ENCODE measurements around the gene CHID1.

The CHID1 gene

DNA sequence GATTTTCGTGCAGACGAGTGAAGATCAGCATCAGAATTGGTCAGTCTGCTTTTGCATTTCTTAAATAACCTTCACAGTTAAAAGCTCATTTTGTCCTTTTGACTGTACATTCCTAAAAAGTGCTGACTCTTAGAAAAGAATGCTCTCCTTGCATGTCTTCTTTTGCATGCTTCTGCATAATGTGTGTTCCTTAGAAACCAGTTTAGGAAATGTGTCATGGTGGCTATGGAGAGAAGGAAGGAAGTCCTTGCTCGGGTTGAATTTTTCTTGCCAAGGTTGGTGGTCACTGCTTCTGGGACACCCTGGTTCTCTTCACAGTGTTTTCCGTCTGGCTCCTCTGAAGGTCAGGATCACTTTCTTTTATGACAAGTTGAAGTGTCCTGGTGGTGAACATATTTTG lies 21.8 kb upstream of the CHID1 start:
- peaks cover 9 to 12% of the 10 kb centered on the region in 2 experiments for H3K36me3 ChIP-seq (ENCODE audit: control insufficient read depth in 1 of 2, insufficient read depth in 2 of 2, low read length in 2 of 2)
- no peak overlapping the region for H3K14ac ChIP-seq (ENCODE audit: low read length)
- H4K12ac ChIP-seq (ENCODE audit: low read depth, low read length) = no peak overlapping the region

DNA sequence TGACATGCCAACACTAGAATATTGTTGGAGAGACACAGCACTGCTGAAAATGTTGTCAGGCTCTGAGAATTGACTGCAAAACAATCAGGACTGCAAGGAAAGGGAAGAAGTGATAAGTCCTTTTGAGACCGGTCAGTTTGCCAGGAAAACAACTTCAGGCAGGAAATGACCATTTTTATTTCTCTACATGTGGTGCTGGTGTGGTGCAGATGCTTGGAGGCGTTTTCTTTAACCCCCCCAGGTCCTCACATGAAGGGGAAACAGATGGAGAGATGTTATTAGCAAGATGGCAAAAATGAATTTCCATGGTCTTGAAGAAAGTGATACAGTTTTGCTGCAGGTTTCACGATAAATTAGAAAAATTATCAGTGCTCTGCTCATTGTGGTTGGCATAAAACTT lies 20.8 kb upstream of the CHID1 start:
- WGBS (ENCODE audit: extremely low coverage, insufficient coverage, insufficient read length) = no CpG with 5 or more reads among the region's 3 CpGs

More for the DNA sequence above, 21.8 kb upstream of the CHID1 start:
- no peaks in the 10 kb centered on the region for H3K27me3 ChIP-seq (ENCODE audit: insufficient read depth, low read length)
- peak in 1 of 2 donors; percentile 49 for DNase-seq
- no peak overlapping the region for H3K23ac ChIP-seq (ENCODE audit: low read length)
- H2AFZ ChIP-seq (ENCODE audit: insufficient read depth, low read length, poor library complexity) = no peak overlapping the region
- H2BK5ac ChIP-seq (ENCODE audit: low read depth, low read length, poor library complexity) = no peak overlapping the region
- H3K4me3 ChIP-seq (ENCODE audit: low read depth, low read length) = no peak overlapping the region
- H3K9me3 ChIP-seq (ENCODE audit: insufficient read depth, low read depth, low read length) = no peaks in the 10 kb centered on the region
- H3K18ac ChIP-seq (ENCODE audit: low read length) = no peak overlapping the region
- peaks cover 25% of the 10 kb centered on the region for H3K79me2 ChIP-seq (ENCODE audit: control insufficient read depth, insufficient read depth, low read length, poor library complexity)
- no peak overlapping the region for H3K4ac ChIP-seq (ENCODE audit: low read depth, low read length)
- no peak overlapping the region for H2BK120ac ChIP-seq (ENCODE audit: insufficient read depth, low read length, poor library complexity)
- no peak overlapping the region for H2AK5ac ChIP-seq (ENCODE audit: low read length)
- H2BK12ac ChIP-seq (ENCODE audit: low read length) = no peak overlapping the region
- H4K91ac ChIP-seq (ENCODE audit: low read depth, low read length) = no peak overlapping the region
- WGBS (ENCODE audit: extremely low coverage, insufficient coverage, insufficient read length) = no CpG with 5 or more reads among the region's 4 CpGs
- no peak overlapping the region for H3K4me2 ChIP-seq (ENCODE audit: low read length)
- no peak overlapping the region for H4K8ac ChIP-seq (ENCODE audit: low read depth, low read length)
- no peak overlapping the region for H3K27ac ChIP-seq (ENCODE audit: low read depth, low read length)
- H3K79me1 ChIP-seq (ENCODE audit: low read length) = no peaks in the 10 kb centered on the region
- H3K4me1 ChIP-seq (ENCODE audit: control insufficient read depth in 1 of 2, insufficient read depth in 2 of 2, low read length in 2 of 2) = peaks cover 4 to 13% of the 10 kb centered on the region in 2 experiments
- no peak overlapping the region for H3K9ac ChIP-seq (ENCODE audit: low read length)

DNA sequence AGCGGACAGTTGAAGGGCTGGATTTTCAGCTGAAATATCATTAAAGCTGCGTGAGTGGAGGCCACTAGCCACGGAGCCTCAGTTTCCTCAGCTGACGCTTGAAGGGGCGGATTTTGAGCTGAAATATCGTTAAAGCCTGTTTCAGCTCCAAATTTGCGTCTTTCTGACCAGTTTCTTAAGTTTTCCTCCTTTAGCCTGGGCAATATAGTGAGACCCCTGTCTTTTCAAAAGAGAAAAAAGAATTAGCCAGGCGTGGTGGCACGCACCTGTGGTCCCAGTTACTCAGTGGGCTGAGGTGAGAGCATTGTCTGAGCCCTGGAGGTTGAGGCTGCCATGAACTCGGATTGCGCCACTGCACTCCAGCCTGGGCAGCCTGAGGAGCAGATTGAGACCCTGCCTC lies 18.8 kb upstream of the CHID1 start:
- peaks cover 10 to 14% of the 10 kb centered on the region in 2 experiments for H3K36me3 ChIP-seq (ENCODE audit: control insufficient read depth in 1 of 2, insufficient read depth in 2 of 2, low read length in 2 of 2)
- H2BK12ac ChIP-seq (ENCODE audit: low read length) = no peak overlapping the region
- no peak for DNase-seq
- H3K79me2 ChIP-seq (ENCODE audit: control insufficient read depth, insufficient read depth, low read length, poor library complexity) = peaks cover 25% of the 10 kb centered on the region
- no peak overlapping the region for H3K14ac ChIP-seq (ENCODE audit: low read length)
- no peak overlapping the region for H2BK5ac ChIP-seq (ENCODE audit: low read depth, low read length, poor library complexity)
- H3K4me3 ChIP-seq (ENCODE audit: low read depth, low read length) = no peak overlapping the region
- no peak overlapping the region for H4K12ac ChIP-seq (ENCODE audit: low read depth, low read length)
- peaks cover 3 to 15% of the 10 kb centered on the region in 2 experiments for H3K4me1 ChIP-seq (ENCODE audit: control insufficient read depth in 1 of 2, insufficient read depth in 2 of 2, low read length in 2 of 2)
- peaks cover 9% of the 10 kb centered on the region for H3K79me1 ChIP-seq (ENCODE audit: low read length)
- H4K8ac ChIP-seq (ENCODE audit: low read depth, low read length) = no peak overlapping the region
- H2AFZ ChIP-seq (ENCODE audit: insufficient read depth, low read length, poor library complexity) = no peak overlapping the region
- peak overlapping the region; percentile 80 for H3K4ac ChIP-seq (ENCODE audit: low read depth, low read length)
- no peak overlapping the region for H3K4me2 ChIP-seq (ENCODE audit: low read length)
- H2BK120ac ChIP-seq (ENCODE audit: insufficient read depth, low read length, poor library complexity) = no peak overlapping the region
- no peak overlapping the region for H4K91ac ChIP-seq (ENCODE audit: low read depth, low read length)
- WGBS (ENCODE audit: extremely low coverage, insufficient coverage, insufficient read length) = no CpG with 5 or more reads among the region's 11 CpGs
- H3K9me3 ChIP-seq (ENCODE audit: insufficient read depth, low read depth, low read length) = no peaks in the 10 kb centered on the region
- H3K9ac ChIP-seq (ENCODE audit: low read length) = no peak overlapping the region
- no peak overlapping the region for H3K18ac ChIP-seq (ENCODE audit: low read length)
- H2AK5ac ChIP-seq (ENCODE audit: low read length) = no peak overlapping the region
- no peaks in the 10 kb centered on the region for H3K27me3 ChIP-seq (ENCODE audit: insufficient read depth, low read length)
- H3K23ac ChIP-seq (ENCODE audit: low read length) = no peak overlapping the region
- H3K27ac ChIP-seq (ENCODE audit: low read depth, low read length) = no peak overlapping the region

More for the DNA sequence above, 20.8 kb upstream of the CHID1 start:
- Histone ChIP-seq H3K4me1 (ENCODE audit: control insufficient read depth in 1 of 2, insufficient read depth in 2 of 2, low read length in 2 of 2) (peaks cover 3 to 12% of the 10 kb centered on the region in 2 experiments), H3K18ac (ENCODE audit: low read length) (no peak overlapping the region), H3K79me2 (ENCODE audit: control insufficient read depth, insufficient read depth, low read length, poor library complexity) (peaks cover 25% of the 10 kb centered on the region), H3K27ac (ENCODE audit: low read depth, low read length) (no peak overlapping the region), H3K23ac (ENCODE audit: low read length) (no peak overlapping the region), H3K4ac (ENCODE audit: low read depth, low read length) (no peak overlapping the region), H3K36me3 (ENCODE audit: control insufficient read depth in 1 of 2, insufficient read depth in 2 of 2, low read length in 2 of 2) (peaks cover 10 to 14% of the 10 kb centered on the region in 2 experiments), H4K91ac (ENCODE audit: low read depth, low read length) (no peak overlapping the region), H2BK120ac (ENCODE audit: insufficient read depth, low read length, poor library complexity) (no peak overlapping the region), H3K9ac (ENCODE audit: low read length) (no peak overlapping the region), H2BK12ac (ENCODE audit: low read length) (no peak overlapping the region), H3K4me2 (ENCODE audit: low read length) (no peak overlapping the region), H4K12ac (ENCODE audit: low read depth, low read length) (no peak overlapping the region), H3K9me3 (ENCODE audit: insufficient read depth, low read depth, low read length) (no peaks in the 10 kb centered on the region), H2AK5ac (ENCODE audit: low read length) (no peak overlapping the region), H2BK5ac (ENCODE audit: low read depth, low read length, poor library complexity) (no peak overlapping the region), H3K4me3 (ENCODE audit: low read depth, low read length) (no peak overlapping the region), H3K27me3 (ENCODE audit: insufficient read depth, low read length) (no peaks in the 10 kb centered on the region), H4K8ac (ENCODE audit: low read depth, low read length) (no peak overlapping the region), H2AFZ (ENCODE audit: insufficient read depth, low read length, poor library complexity) (no peak overlapping the region), H3K14ac (ENCODE audit: low read length) (no peak overlapping the region), H3K79me1 (ENCODE audit: low read length) (peaks cover 1% of the 10 kb centered on the region)
- no peak for DNase-seq

DNA sequence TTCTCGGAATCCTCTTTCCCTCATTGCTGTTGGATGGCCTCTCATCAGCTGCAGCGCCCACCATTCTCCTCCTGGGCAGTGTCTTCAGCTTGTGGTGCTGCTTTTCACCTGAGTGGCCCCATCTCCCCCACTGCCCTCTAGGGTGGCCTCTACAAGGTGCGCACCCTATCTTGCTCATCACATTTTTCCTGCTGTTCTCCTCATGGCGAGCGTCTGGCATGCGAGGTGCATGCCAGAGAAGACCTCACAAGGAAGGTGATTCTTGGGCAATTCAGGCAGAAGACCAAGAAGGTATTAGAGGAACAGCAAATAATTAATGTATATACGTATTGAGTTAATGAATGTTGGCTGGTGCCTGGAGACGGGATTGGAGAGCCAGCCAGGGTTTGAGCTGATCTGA lies 18.2 kb upstream of the CHID1 start:
- no CpG with 5 or more reads among the region's 8 CpGs for WGBS (ENCODE audit: extremely low coverage, insufficient coverage, insufficient read length)
- Histone ChIP-seq H4K8ac (ENCODE audit: low read depth, low read length) (no peak overlapping the region), H3K4me2 (ENCODE audit: low read length) (no peak overlapping the region), H4K91ac (ENCODE audit: low read depth, low read length) (no peak overlapping the region), H3K18ac (ENCODE audit: low read length) (no peak overlapping the region), H3K23ac (ENCODE audit: low read length) (no peak overlapping the region), H3K79me2 (ENCODE audit: control insufficient read depth, insufficient read depth, low read length, poor library complexity) (peaks cover 21% of the 10 kb centered on the region), H3K36me3 (ENCODE audit: control insufficient read depth in 1 of 2, insufficient read depth in 2 of 2, low read length in 2 of 2) (peaks cover 10 to 14% of the 10 kb centered on the region in 2 experiments), H3K4me3 (ENCODE audit: low read depth, low read length) (no peak overlapping the region), H4K12ac (ENCODE audit: low read depth, low read length) (no peak overlapping the region), H3K9me3 (ENCODE audit: insufficient read depth, low read depth, low read length) (no peaks in the 10 kb centered on the region), H3K4ac (ENCODE audit: low read depth, low read length) (peak overlapping the region; percentile 15), H3K27me3 (ENCODE audit: insufficient read depth, low read length) (no peaks in the 10 kb centered on the region), H3K9ac (ENCODE audit: low read length) (no peak overlapping the region), H3K79me1 (ENCODE audit: low read length) (peaks cover 9% of the 10 kb centered on the region), H2AK5ac (ENCODE audit: low read length) (no peak overlapping the region), H2AFZ (ENCODE audit: insufficient read depth, low read length, poor library complexity) (no peak overlapping the region), H3K14ac (ENCODE audit: low read length) (no peak overlapping the region), H3K4me1 (ENCODE audit: control insufficient read depth in 1 of 2, insufficient read depth in 2 of 2, low read length in 2 of 2) (peaks cover 3 to 15% of the 10 kb centered on the region in 2 experiments), H2BK5ac (ENCODE audit: low read depth, low read length, poor library complexity) (no peak overlapping the region), H3K27ac (ENCODE audit: low read depth, low read length) (no peak overlapping the region), H2BK12ac (ENCODE audit: low read length) (no peak overlapping the region), H2BK120ac (ENCODE audit: insufficient read depth, low read length, poor library complexity) (no peak overlapping the region)
- peak in 1 of 2 donors; percentile 30 for DNase-seq
